ENCODE results near the gene KLC1.

DNA sequence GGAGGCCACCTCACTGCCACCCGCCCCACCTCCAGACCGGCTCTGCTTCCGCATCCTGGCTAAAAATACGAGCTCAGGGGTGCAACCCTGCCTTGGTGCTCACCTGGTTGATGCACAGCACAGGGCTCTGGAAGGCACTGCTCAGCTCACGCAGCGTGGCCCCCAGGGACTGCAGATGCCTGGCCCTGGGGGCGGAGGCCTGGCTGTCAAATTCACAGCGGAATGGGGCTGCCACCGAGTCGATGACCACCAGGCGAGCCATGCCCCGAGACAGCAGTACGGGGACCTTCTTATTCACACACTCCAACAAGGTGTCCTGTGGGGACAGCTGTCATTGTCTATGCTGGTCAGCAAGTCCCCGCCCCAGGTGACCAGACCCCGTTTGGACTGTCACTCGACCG, 70.2 kb downstream of the KLC1 start:
- TF ChIP-seq, protein P1, sequence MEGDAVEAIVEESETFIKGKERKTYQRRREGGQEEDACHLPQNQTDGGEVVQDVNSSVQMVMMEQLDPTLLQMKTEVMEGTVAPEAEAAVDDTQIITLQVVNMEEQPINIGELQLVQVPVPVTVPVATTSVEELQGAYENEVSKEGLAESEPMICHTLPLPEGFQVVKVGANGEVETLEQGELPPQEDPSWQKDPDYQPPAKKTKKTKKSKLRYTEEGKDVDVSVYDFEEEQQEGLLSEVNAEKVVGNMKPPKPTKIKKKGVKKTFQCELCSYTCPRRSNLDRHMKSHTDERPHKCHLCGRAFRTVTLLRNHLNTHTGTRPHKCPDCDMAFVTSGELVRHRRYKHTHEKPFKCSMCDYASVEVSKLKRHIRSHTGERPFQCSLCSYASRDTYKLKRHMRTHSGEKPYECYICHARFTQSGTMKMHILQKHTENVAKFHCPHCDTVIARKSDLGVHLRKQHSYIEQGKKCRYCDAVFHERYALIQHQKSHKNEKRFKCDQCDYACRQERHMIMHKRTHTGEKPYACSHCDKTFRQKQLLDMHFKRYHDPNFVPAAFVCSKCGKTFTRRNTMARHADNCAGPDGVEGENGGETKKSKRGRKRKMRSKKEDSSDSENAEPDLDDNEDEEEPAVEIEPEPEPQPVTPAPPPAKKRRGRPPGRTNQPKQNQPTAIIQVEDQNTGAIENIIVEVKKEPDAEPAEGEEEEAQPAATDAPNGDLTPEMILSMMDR (IDR thresholded peaks at IDR 0.05), result no peak
- no peak for TF ChIP-seq POLR2A (IDR thresholded peaks at IDR 0.05)
